Naive thymus-derived CD4-positive, alpha-beta T cell (primary cell): ENCODE measurements around the gene GRK5. TPM values are rescaled to one million over a fixed set of nuclear protein-coding genes. Genes with fewer than 3 reads are reported as not detected.
A peak's percentile ranks its signal among the peaks of the same experiment; 100 is the strongest.

ENCODE experiments used
- ATAC-seq: fragments of 150-1000 bp; cut with Tn5 transposase; 2 replicates; pipeline ENCODE4 v1.10.0; 2021; ENCODE audit warnings: mild to moderate bottlenecking, moderate library complexity
- CTCF ChIA-PET: fragments of 350-600 bp; sonication (Branson Sonifier 250); formaldehyde crosslinking; loops from one replicate; lab custom pipeline; 2021; ENCODE audit warnings: antibody characterized with exemption; lab: Charles Lee
- POLR2A ChIA-PET: fragments of 350-600 bp; sonication (Branson Sonifier 250); formaldehyde crosslinking; loops from one replicate; lab custom pipeline; 2021; ENCODE audit warnings: antibody characterized with exemption, inconsistent platforms; lab: Charles Lee
- DNase-seq, 9 donors: peaks; one replicate each; pipeline versions ENCODE4 v3.0.0 to v3.0.0-alpha.2; 2020 to 2022; ENCODE audit warnings: mixed read lengths in 1 of 9
- H3K27ac ChIP-seq: one replicate; pipeline ENCODE4 v1.7.0; 2013; ENCODE audit warnings: mild to moderate bottlenecking, low read depth, low read length, moderate library complexity
- H3K27me3 ChIP-seq, 2 donors: one replicate each; pipeline ENCODE4 v1.7.0; 2013; ENCODE audit warnings: low read length in 2 of 2, mild to moderate bottlenecking in 2 of 2, moderate library complexity in 2 of 2; ENCODE audit not compliant: control insufficient read depth in 2 of 2, insufficient read depth in 2 of 2
- H3K36me3 ChIP-seq, 3 experiments: 1 replicate in 2 of 3; 2 replicates in 1 of 3; pipeline ENCODE4 v1.7.0; 2013; ENCODE audit warnings: low read length in 3 of 3, mild to moderate bottlenecking in 3 of 3, moderate library complexity in 1 of 3; ENCODE audit not compliant: insufficient read depth in 3 of 3, control insufficient read depth in 2 of 3
- H3K4me1 ChIP-seq, 2 donors: one replicate each; pipeline ENCODE4 v1.7.0; 2013; ENCODE audit warnings: low read length in 2 of 2, mild to moderate bottlenecking in 2 of 2, moderate library complexity in 1 of 2; ENCODE audit not compliant: control insufficient read depth in 2 of 2, insufficient read depth in 2 of 2
- H3K4me3 ChIP-seq: 2 replicates; pipeline ENCODE4 v1.7.0; 2013; ENCODE audit warnings: mild to moderate bottlenecking, low read length
- H3K9me3 ChIP-seq, 3 experiments: 1 replicate in 2 of 3; 2 replicates in 1 of 3; pipeline ENCODE4 v1.7.0; 2013; ENCODE audit warnings: low read length in 3 of 3; ENCODE audit not compliant: control insufficient read depth in 2 of 3
- H3K27ac Mint-ChIP-seq, 9 donors: one replicate each; pipeline ENCODE4 v1.8.0; 2020 to 2022; ENCODE audit warnings: mixed read lengths in 9 of 9, mild to moderate bottlenecking in 8 of 9, moderate library complexity in 5 of 9, inconsistent platforms in 2 of 9
- H3K27me3 Mint-ChIP-seq, 5 donors: one replicate each; pipeline ENCODE4 v1.8.0; 2021 to 2022; ENCODE audit warnings: mixed read lengths in 5 of 5, mild to moderate bottlenecking in 1 of 5
- H3K36me3 Mint-ChIP-seq, 5 donors: one replicate each; pipeline ENCODE4 v1.8.0; 2020 to 2022; ENCODE audit warnings: mixed read lengths in 5 of 5, mild to moderate bottlenecking in 3 of 5, inconsistent platforms in 1 of 5
- H3K4me1 Mint-ChIP-seq, 7 donors: one replicate each; pipeline ENCODE4 v1.8.0; 2020 to 2022; ENCODE audit warnings: mixed read lengths in 7 of 7, mild to moderate bottlenecking in 3 of 7, inconsistent platforms in 1 of 7
- H3K4me3 Mint-ChIP-seq, 10 donors: one replicate each; pipeline ENCODE4 v1.8.0; 2020 to 2022; ENCODE audit warnings: mild to moderate bottlenecking in 10 of 10, mixed read lengths in 10 of 10, moderate library complexity in 6 of 10, inconsistent platforms in 2 of 10
- H3K9me3 Mint-ChIP-seq, 11 donors: one replicate each; pipeline ENCODE4 v1.8.0; 2020 to 2022; ENCODE audit warnings: mixed read lengths in 11 of 11, mild to moderate bottlenecking in 4 of 11, inconsistent platforms in 1 of 11, moderate library complexity in 1 of 11
- intact Hi-C, 2 donors: fragments of 100-400 bp; cut with micrococcal nuclease; formaldehyde crosslinking; loops; one replicate each; pipeline ENCODE4 v1.15.1; 2023
- polyA plus RNA-seq, 2 donors: library from polyadenylated mRNA; unstranded; fragments of 300-500 nt; fragmentation: Illumina TruSeq; gene quantifications; one replicate each; pipeline ENCODE4 v1.2.3, GENCODE V29; 2021
- total RNA-seq, 6 experiments: library from RNA in 5 of 6; stranded (reverse) in 5 of 6; gene quantifications; 1 replicate in 5 of 6; 2 replicates in 1 of 6; pipeline ENCODE4 v1.2.3 and lab custom pipeline; 2021 to 2026

Gene GRK5
- total and polyA plus RNA-seq, 7 experiments from 2014 or later = 16.4 to 45.2 (median 30.3) TPM

DNA sequence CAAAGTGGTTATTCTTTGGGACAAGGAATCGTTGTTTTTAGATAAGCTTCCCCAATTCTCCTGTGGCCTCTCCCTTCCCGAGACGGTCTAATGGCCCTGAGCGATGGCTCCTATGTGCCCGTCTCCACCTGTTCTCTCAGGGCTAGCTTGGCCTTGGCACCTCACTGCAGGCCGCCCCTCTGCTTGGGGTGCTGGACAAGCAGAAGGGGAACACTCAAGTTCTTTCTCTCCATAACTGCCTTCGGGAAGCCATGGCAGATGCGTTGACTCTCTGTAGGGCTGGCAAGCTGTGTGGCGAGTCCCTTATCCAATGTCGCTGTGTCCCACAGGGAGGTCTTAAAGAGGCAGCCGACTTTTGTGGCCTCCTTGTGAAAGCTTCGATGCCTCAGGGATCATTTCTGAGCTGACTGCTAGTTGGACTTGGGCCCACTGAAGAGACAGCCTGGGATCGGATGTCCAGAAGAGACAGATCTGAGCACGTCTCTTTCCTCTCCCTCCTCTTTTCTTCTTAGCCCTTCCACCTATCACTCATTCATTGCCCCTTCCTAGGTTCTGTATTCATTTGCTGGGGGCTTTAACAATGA, 70.8 kb downstream of the GRK5 start:
- ATAC-seq = no peak
- peaks cover 0 to 7% (median 4%) of the 10 kb centered on the region in 5 donors for H3K36me3 Mint-ChIP-seq
- ChIA-PET CTCF (no interaction called here), POLR2A (no interaction called here)
- H3K9me3 ChIP-seq = no peaks in the 10 kb centered on the region
- H3K9me3 Mint-ChIP-seq = no peaks in the 10 kb centered on the region
- H3K4me3 Mint-ChIP-seq = no peak overlapping the region
- no peak overlapping the region for H3K27ac ChIP-seq
- DNase-seq = no peak
- peak overlapping the region in 5 of 9 donors; percentile 29 to 63 (median 55) for H3K27ac Mint-ChIP-seq
- no peaks in the 10 kb centered on the region for H3K27me3 Mint-ChIP-seq
- intact Hi-C loops = no loop called here
- no peaks in the 10 kb centered on the region for H3K36me3 ChIP-seq
- no peaks in the 10 kb centered on the region for H3K27me3 ChIP-seq
- H3K4me3 ChIP-seq = no peak overlapping the region
- H3K4me1 Mint-ChIP-seq = peaks cover 19 to 84% (median 67%) of the 10 kb centered on the region in 7 donors
- peaks cover 7 to 45% of the 10 kb centered on the region in 2 donors for H3K4me1 ChIP-seq

DNA sequence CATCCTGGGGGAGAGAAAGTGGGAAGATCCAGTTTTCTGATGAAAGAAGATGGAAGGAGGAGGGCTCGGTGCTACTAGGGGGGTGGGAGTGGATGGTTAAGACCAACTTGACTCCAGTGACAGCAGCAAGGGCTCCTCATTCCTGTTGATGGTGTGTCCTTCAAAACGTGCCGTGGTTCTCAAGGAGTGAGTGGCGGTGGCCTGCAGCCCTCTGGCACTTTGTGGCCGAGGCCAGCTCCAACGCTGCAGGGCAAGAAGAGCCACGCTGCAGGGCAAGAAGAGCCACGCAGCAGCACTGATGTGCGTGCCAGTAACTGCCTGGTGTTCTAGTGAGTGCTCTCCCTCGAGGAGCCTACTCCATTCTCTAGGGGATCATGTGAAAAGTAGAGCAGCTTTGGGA, 72.1 kb downstream of the GRK5 start:
- ChIA-PET POLR2A (no interaction called here), CTCF (interaction anchor here (1.2 kb wide), 1 partner anchor 10 kb away, joined by 4 read pairs; no protein-coding TSS in a partner anchor)
- no peak overlapping the region for H3K4me3 ChIP-seq

DNA sequence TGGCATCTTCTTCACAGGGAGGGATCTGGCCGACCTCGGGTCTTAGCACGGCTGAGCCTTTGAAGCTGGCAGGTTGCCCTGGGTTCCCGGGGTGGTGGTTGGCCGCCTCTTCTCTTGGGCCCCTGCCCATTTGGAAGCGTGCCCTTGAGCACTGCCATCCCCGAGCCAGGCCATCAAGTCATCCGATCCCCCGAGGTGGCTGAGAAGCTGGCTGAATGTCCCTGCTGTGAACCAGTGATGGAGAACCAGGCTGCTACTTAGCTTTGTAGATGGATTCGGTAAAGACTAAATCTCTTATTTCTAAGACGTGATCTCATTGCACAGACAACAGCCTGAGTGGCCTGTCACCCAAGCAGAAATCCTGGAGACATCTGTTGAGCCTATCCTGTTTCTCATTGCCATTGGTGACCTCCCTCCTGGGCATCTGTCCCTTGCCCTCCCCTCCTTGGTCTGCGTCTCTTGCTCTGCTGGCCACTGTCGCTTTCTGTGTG, 74.3 kb downstream of the GRK5 start:
- Histone ChIP-seq H3K36me3 (no peaks in the 10 kb centered on the region), H3K9me3 (no peaks in the 10 kb centered on the region), H3K4me1 (peaks cover 33 to 62% of the 10 kb centered on the region in 2 donors), H3K27me3 (no peaks in the 10 kb centered on the region), H3K27ac (no peak overlapping the region), H3K4me3 (no peak overlapping the region)
- DNase-seq = no peak
- ChIA-PET CTCF (no interaction called here), POLR2A (no interaction called here)
- Mint-ChIP-seq H3K4me3 (peak overlapping the region in 3 of 10 donors; percentile 14 to 50 (median 26)), H3K4me1 (peaks cover 36 to 87% (median 81%) of the 10 kb centered on the region in 7 donors), H3K27ac (peak overlapping the region in 7 of 9 donors; percentile 1 to 75 (median 49)), H3K27me3 (no peaks in the 10 kb centered on the region), H3K36me3 (peaks cover 0 to 7% (median 4%) of the 10 kb centered on the region in 5 donors), H3K9me3 (no peaks in the 10 kb centered on the region)
- no peak for ATAC-seq
- intact Hi-C loops = no loop called here

More for the DNA sequence above, 72.1 kb downstream of the GRK5 start:
- Mint-ChIP-seq H3K27ac (peak overlapping the region in 8 of 9 donors; percentile 29 to 87 (median 76)), H3K9me3 (no peaks in the 10 kb centered on the region), H3K4me3 (no peak overlapping the region), H3K4me1 (peaks cover 22 to 83% (median 67%) of the 10 kb centered on the region in 7 donors), H3K27me3 (no peaks in the 10 kb centered on the region), H3K36me3 (peaks cover 0 to 7% (median 4%) of the 10 kb centered on the region in 5 donors)
- intact Hi-C loops = no loop called here
- H3K36me3 ChIP-seq = no peaks in the 10 kb centered on the region
- no peaks in the 10 kb centered on the region for H3K27me3 ChIP-seq
- DNase-seq (no peak), ATAC-seq (no peak)
- H3K27ac ChIP-seq = peak overlapping the region; percentile 11
- H3K9me3 ChIP-seq = no peaks in the 10 kb centered on the region
- H3K4me1 ChIP-seq = peaks cover 18 to 50% of the 10 kb centered on the region in 2 donors

DNA sequence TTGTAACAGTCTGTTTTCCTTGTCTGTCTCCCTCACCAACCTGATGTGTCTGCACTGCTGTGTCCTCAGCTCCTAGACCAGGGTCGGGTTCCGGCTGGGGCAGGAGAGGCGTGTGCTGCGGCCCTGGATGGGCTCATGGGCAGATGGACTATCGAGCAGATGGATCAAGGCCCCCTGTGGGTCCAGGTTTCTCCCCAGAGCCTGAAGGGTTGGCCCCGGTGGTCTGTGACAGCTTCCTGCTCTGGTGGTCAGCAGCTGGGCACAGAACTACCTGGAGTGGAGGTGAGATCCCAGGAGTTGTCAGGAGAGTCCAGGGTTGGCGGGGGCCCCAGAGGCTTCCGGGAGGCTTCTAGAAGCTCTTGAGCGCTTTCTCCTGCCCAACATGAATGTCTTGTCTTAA, 75.1 kb downstream of the GRK5 start:
- H3K27ac ChIP-seq = no peak overlapping the region
- DNase-seq (no peak), ATAC-seq (no peak)
- Mint-ChIP-seq H3K27me3 (no peaks in the 10 kb centered on the region), H3K27ac (peak overlapping the region in 8 of 9 donors; percentile 3 to 64 (median 42)), H3K4me3 (peak overlapping the region in 1 of 10 donors; percentile 26), H3K9me3 (no peaks in the 10 kb centered on the region), H3K4me1 (peaks cover 44 to 89% (median 80%) of the 10 kb centered on the region in 7 donors), H3K36me3 (peaks cover 0 to 3% (median 3%) of the 10 kb centered on the region in 5 donors)
- H3K4me3 ChIP-seq = no peak overlapping the region
- no peaks in the 10 kb centered on the region for H3K9me3 ChIP-seq
- ChIA-PET POLR2A (no interaction called here), CTCF (no interaction called here)
- peaks cover 33 to 65% of the 10 kb centered on the region in 2 donors for H3K4me1 ChIP-seq
- intact Hi-C loops = no loop called here
- H3K36me3 ChIP-seq = no peaks in the 10 kb centered on the region
- H3K27me3 ChIP-seq = no peaks in the 10 kb centered on the region

DNA sequence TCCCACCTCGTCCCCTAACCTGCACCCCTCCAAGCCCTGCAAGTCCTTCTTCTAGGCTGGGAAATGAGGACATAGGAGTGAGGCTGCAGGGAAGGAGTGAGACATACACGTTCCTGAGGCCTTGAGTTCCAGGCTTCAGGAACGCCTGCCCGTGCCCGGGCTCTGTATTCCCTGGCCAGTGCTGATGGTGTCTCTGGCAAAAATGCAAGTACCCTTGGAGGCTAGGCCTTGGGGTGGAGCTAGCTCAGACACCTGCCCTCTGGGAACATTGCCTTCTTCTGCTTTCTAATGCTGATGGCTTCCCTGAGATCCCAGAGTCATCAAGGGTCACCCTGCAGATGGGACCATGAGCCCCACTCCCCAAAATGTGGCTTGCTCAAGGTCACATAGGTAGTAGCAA, 76.0 kb downstream of the GRK5 start:
- Mint-ChIP-seq H3K27me3 (no peaks in the 10 kb centered on the region), H3K9me3 (no peaks in the 10 kb centered on the region), H3K36me3 (no peaks in the 10 kb centered on the region), H3K4me3 (peak overlapping the region; percentile 61 to 82 (median 72)), H3K4me1 (peaks cover 50 to 95% (median 82%) of the 10 kb centered on the region in 7 donors), H3K27ac (peak overlapping the region; percentile 49 to 89 (median 81))
- Histone ChIP-seq H3K9me3 (no peaks in the 10 kb centered on the region), H3K4me3 (no peak overlapping the region), H3K27me3 (no peaks in the 10 kb centered on the region), H3K4me1 (peaks cover 33 to 70% of the 10 kb centered on the region in 2 donors), H3K36me3 (no peaks in the 10 kb centered on the region), H3K27ac (no peak overlapping the region)
- CTCF ChIA-PET = interaction anchor here (0.5 to 1.4 kb wide), 3 partner anchors 23 to 162 kb away, joined by 3 to 4 read pairs (median 4); no protein-coding TSS in a partner anchor
- DNase-seq (no peak), ATAC-seq (no peak)
- intact Hi-C loops = no loop called here
- POLR2A ChIA-PET = interaction anchor here (1.6 kb wide), 1 partner anchor 23 kb away, joined by 7 read pairs; no protein-coding TSS in a partner anchor

DNA sequence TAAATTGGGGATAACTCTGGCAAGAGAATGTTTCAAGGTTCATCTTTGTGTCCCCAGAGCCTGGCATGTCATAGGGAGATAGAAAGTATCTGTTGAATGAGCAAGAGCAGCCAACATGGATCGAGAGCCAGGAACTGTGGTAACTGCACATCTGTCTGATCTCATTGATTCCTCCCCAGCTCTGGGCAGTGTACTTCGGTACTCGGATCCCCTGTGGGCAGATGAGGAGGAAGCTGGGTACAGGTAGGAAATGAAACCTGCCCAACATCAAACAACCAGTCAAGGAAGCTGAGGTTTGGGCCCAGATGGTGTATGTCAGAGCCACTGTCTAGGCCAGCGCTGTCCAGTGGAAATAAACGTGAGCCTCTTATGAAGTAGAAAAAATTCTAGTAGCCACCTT, 76.4 kb downstream of the GRK5 start:
- intact Hi-C loops = no loop called here
- peaks cover 33 to 75% of the 10 kb centered on the region in 2 donors for H3K4me1 ChIP-seq
- H3K4me1 Mint-ChIP-seq = peaks cover 53 to 96% (median 85%) of the 10 kb centered on the region in 7 donors

More for the DNA sequence above, 76.4 kb downstream of the GRK5 start:
- Histone ChIP-seq H3K4me3 (no peak overlapping the region), H3K9me3 (no peaks in the 10 kb centered on the region), H3K27me3 (no peaks in the 10 kb centered on the region), H3K27ac (no peak overlapping the region), H3K36me3 (no peaks in the 10 kb centered on the region)
- ChIA-PET CTCF (interaction anchor here (1.0 to 1.4 kb wide), 2 partner anchors 22 to 161 kb away, joined by 3 to 4 read pairs; no protein-coding TSS in a partner anchor), POLR2A (interaction anchor here (1.6 kb wide), 1 partner anchor 23 kb away, joined by 7 read pairs; no protein-coding TSS in a partner anchor)
- H3K27me3 Mint-ChIP-seq = no peaks in the 10 kb centered on the region
- no peaks in the 10 kb centered on the region for H3K9me3 Mint-ChIP-seq
- no peaks in the 10 kb centered on the region for H3K36me3 Mint-ChIP-seq
- DNase-seq = peak in 3 of 9 donors; percentile 17 to 34 (median 31)
- ATAC-seq = peak; percentile 67
- peak overlapping the region; percentile 61 to 82 (median 72) for H3K4me3 Mint-ChIP-seq
- peak overlapping the region; percentile 49 to 89 (median 81) for H3K27ac Mint-ChIP-seq
